GM21390 (cell line): ENCODE data around the gene NAALAD2.
"Not testable (repeated sequence)": the region's sequence is repeated elsewhere in the genome, so short reads cannot be mapped to it uniquely, and the experiment has no call there.

ENCODE experiments used
- ATAC-seq: cut with Tn5 transposase; IDR thresholded peaks from one replicate; pipeline ENCODE4 v1.9.1; 2021; ENCODE audit not compliant: unreplicated experiment

The NAALAD2 gene

GRCh38 chr11:90189011-90189410 is 54.5 kb downstream of the NAALAD2 start:
- ATAC-seq, result no peak

- ATAC-seq, result no peak
Measured at GRCh38 chr11:90192869-90193582, 58.6 kb downstream of the NAALAD2 start.

- ATAC-seq, result no peak
Measured at GRCh38 chr11:90197377-90197776, 62.9 kb downstream of the NAALAD2 start.

- ATAC-seq, result no peak
Measured at GRCh38 chr11:90202342-90202741, 67.9 kb downstream of the NAALAD2 start.

- no peak for ATAC-seq
Measured at GRCh38 chr11:90204407-90204806, 69.9 kb downstream of the NAALAD2 start.

GRCh38 chr11:90204832-90205646 is 70.6 kb downstream of the NAALAD2 start:
- ATAC-seq, result peak; percentile 87

GRCh38 chr11:90207992-90208391 is 73.5 kb downstream of the NAALAD2 start:
- ATAC-seq, result not testable (repeated sequence)

GRCh38 chr11:90208857-90209256 is 74.4 kb downstream of the NAALAD2 start:
- no peak for ATAC-seq

GRCh38 chr11:90213322-90213721 is 78.9 kb downstream of the NAALAD2 start:
- no peak for ATAC-seq

- ATAC-seq, result no peak
Measured at GRCh38 chr11:90216611-90217010, 82.1 kb downstream of the NAALAD2 start.

- no peak for ATAC-seq
Measured at GRCh38 chr11:90218606-90219005, 84.1 kb downstream of the NAALAD2 start.

- ATAC-seq, result no peak
Measured at GRCh38 chr11:90219438-90219837, 85.0 kb downstream of the NAALAD2 start.

GRCh38 chr11:90220391-90220790 is 85.9 kb downstream of the NAALAD2 start:
- ATAC-seq, result no peak

- peak; percentile 18 for ATAC-seq
Measured at GRCh38 chr11:90221803-90222458, 87.5 kb downstream of the NAALAD2 start.

- ATAC-seq, result peak; percentile 90
Measured at GRCh38 chr11:90222459-90223247, 88.2 kb downstream of the NAALAD2 start, which contains the start of gene CHORDC1. TSS of gene CHORDC1 (minus strand) at chr11:90223049. CDS start at chr11:90222954, 95 bp downstream.

GRCh38 chr11:90223248-90223585 is 88.8 kb downstream of the NAALAD2 start:
- ATAC-seq, result peak; percentile 47

GRCh38 chr11:90228056-90228455 is 93.6 kb downstream of the NAALAD2 start:
- ATAC-seq, result no peak

GRCh38 chr11:90229791-90230190 is 95.3 kb downstream of the NAALAD2 start:
- no peak for ATAC-seq

GRCh38 chr11:90234977-90235376 is 100.5 kb downstream of the NAALAD2 start:
- ATAC-seq, result no peak

- no peak for ATAC-seq
Measured at GRCh38 chr11:90235526-90235925, 101.1 kb downstream of the NAALAD2 start.

- ATAC-seq, result no peak
Measured at GRCh38 chr11:90237004-90237403, 102.5 kb downstream of the NAALAD2 start.
